22Rv1 (cell line): ENCODE results near the gene SOD1.
"Not testable (repeated sequence)": the region's sequence is repeated elsewhere in the genome, so short reads cannot be mapped to it uniquely, and the experiment has no call there.

Experiments used
- H3K27ac ChIP-seq: fragments of 450-650 bp; 2 replicates; pipeline ENCODE4 v1.5.1; 2017
- CTCF ChIP-seq: fragments of 450-650 bp; IDR thresholded peaks from 2 replicates; pipeline ENCODE4 v1.5.1; 2017; ENCODE audit warnings: mild to moderate bottlenecking
- ZFX ChIP-seq: fragments of 450-650 bp; IDR thresholded peaks from 2 replicates; pipeline ENCODE4 v1.6.1; 2017; ENCODE audit warnings: antibody characterized with exemption, borderline replicate concordance

SOD1 gene

DNA sequence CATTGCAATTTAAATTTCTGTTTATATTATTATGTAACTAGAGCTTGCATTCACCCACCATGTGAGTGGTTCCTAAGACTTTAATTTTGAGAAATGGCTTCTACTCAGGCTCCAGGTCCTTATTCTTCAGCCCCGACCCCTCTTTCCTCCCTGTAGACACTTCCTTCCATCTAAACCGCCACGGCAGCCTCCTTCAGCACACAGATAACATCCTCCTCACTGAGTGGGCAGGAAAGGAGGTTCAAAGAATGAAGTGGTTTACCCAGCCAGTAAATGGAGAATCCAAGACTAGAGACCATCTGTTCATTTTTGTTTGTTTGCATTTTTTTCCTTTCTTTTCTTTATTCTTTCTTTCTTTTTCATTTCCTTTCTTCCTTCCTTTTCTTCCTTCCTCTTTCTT, 37.1 kb upstream of the SOD1 start:
- no peak overlapping the region for H3K27ac ChIP-seq
- TF ChIP-seq ZFX, result no peak

GRCh38 chr21:31623664-31624063, 35.8 kb upstream of the SOD1 start:
- no peak for TF ChIP-seq CTCF
- no peak for TF ChIP-seq ZFX
- H3K27ac ChIP-seq, result no peak overlapping the region

- no peak overlapping the region for H3K27ac ChIP-seq
- no peak for TF ChIP-seq ZFX
- TF ChIP-seq CTCF, result no peak
Measured at GRCh38 chr21:31624181-31624580, 35.3 kb upstream of the SOD1 start.

DNA sequence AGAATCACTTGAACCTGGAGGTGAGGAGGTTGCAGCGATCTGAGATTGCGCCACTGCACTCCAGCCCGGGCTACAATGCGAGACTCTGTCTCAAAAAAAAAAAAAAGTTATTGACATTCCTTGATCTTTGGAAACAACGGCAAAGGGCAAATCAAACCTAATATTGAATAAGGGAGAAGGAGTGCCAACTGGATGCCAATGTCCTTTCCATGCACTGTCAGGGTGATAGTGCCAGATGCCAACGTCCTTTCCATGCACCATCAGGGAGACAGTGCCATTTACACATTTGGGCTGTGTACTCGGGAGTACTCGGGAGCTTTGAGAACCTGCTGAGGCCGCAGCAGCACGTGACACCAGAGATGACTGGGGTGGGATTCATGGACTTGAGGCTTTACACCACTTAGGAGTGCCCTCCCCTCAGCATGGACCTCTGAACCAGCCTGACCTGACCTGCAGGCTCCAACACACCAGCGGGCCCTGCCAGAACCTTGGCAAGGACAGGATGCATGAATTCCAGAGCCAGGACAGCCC, 34.5 kb upstream of the SOD1 start:
- no peak for TF ChIP-seq CTCF
- TF ChIP-seq ZFX, result no peak
- no peak overlapping the region for H3K27ac ChIP-seq

DNA sequence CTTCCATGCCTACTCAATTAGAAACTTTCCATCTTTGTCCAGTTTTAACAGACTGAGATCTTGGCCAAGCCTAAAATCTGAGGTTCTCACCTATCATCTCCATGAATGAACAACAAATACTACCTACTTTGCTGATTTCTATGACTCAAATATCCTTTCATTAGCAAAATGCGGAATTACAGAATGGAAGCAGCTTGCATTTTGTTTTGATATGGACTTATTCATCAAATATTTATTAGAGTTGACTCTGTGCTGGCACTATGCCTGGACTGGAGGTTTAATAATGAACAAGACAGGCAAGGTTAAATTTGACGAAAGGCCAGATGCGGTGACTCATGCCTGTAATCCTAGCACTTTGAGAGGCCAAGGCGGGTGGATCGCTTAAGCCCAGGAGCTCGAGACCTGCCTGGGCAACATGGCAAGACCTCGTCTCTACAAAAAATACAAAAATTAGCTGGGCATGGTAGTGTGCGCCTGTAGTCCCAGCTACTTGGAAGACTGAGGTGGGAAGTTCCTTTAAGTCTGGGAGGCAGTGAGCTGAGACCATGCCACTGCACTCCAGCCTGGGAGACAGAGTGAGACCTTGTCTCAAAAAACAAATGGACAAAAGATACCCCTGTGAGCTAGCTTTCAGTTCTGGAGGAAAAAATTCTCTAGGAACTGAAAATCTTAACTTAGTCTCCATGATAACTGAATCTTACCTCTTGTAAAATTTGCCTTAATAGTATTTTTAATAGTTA, 29.4 kb upstream of the SOD1 start:
- H3K27ac ChIP-seq, result no peak overlapping the region
- no peak for TF ChIP-seq CTCF
- no peak for TF ChIP-seq ZFX

DNA sequence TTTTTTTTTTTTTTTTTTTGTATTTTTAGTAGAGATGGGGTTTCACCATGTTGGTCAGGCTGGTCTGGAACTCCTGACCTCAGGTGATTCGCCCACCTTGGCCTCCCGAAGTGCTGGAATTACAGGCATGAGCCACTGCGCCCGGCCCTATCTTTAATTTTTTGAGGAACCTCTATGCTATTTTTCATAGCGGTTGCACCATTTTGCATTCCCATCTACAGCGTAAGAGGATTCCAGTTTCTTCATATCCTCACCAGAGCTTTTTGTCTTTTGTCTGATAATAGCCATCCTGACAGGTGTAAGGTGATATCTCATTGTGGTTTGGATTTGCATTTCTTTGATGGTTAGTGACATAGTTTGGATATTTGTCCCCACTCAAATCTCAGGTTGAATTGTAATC, 27.6 kb upstream of the SOD1 start:
- not testable (repeated sequence) for H3K27ac ChIP-seq

DNA sequence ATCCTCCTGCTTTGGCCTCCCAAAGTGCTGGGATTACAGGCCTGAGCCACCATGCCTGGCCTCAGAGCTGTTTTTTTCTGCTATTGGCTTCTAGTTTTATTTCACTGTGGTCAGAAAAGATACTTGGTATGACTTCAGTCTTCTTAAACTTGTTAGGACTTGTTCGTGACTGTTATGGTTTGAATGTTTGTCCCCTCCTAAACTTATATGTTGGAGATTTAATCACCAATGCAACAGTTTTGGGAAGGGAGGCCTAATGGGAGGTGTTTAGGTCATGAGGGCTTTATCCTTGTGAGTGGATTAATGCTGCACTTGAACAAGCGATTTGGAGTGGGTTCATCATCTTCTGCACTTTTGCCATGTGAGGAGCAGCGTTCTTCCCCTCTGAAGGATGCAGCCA, 24.5 kb upstream of the SOD1 start:
- TF ChIP-seq CTCF (no peak), ZFX (no peak)
- no peak overlapping the region for H3K27ac ChIP-seq

DNA sequence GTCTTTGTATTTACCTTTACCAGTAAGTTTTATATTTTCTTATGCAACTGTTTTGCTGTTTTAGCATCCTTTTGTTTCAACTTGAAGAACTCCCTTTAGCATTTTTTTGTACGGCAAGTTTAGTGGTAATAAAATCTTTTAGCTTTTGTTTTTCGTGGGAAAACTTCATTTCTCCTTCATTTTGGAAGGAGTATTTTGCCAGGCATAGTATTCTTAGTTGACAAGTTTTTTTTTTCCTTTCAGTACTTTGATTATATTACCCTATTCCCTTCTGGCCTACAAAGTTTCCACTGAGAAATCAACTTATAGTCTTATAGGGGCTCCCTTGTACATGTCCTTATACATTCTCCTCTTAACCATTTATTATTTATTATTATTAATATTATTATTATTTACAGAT, 22.6 kb upstream of the SOD1 start:
- TF ChIP-seq ZFX, result no peak
- no peak overlapping the region for H3K27ac ChIP-seq

DNA sequence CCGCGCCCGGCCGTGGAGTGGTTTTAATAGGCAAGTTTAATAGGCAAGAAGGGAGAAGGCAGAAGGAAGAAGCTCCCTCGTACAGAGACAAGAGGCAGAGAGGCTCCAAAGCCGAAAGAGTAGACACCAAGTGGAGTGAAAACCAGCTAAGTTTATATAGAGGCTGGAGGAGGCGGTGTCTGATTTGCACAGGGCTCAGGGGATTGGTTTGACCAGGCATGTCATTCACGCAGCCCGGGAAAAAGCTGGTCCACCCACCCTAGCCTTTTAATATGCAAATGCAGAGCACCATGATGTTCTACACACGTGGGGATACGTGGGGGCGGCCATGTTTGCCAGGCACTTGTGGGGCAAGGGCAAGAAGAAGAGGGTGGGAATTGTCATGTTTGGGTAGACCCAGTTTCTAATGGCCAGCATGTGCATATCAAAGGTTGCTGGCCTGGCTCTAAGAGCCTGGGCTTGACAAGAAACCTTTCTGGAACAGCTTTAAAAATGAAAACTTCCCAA, 18.0 kb upstream of the SOD1 start:
- no peak for TF ChIP-seq ZFX
- TF ChIP-seq CTCF, result no peak
- H3K27ac ChIP-seq, result no peak overlapping the region
